Prostate gland (tissue), 2 donors: ENCODE measurements around the gene ACP4. TPM values are rescaled to one million over a fixed set of nuclear protein-coding genes. Genes with fewer than 3 reads are reported as not detected.
"Not testable (repeated sequence)": the region's sequence is repeated elsewhere in the genome, so short reads cannot be mapped to it uniquely, and the experiment has no call there.

Experiments
- DNase-seq: peaks from one replicate; pipeline ENCODE4 v3.0.0-alpha.2; 2019; ENCODE audit warnings: low spot score
- H3K27ac ChIP-seq, 2 donors: fragments of 200-600 bp; sonication (generic); 2 replicates each; pipeline ENCODE4 v1.5.1; 2017 to 2019
- H3K27me3 ChIP-seq: fragments of 200-600 bp; sonication (generic); replicated peaks from 2 replicates; pipeline ENCODE4 v1.5.1; 2019; ENCODE audit not compliant: insufficient read depth
- H3K36me3 ChIP-seq, 2 donors: fragments of 200-600 bp; sonication (generic); 1 replicate in 1 of 2; 2 replicates in 1 of 2; pipeline versions ENCODE4 v1.5.1 to v1.8.1; 2017 to 2019
- H3K4me1 ChIP-seq: fragments of 200-600 bp; sonication (generic); replicated peaks from 2 replicates; pipeline ENCODE4 v1.5.1; 2019
- H3K4me3 ChIP-seq, 2 donors: fragments of 200-600 bp; sonication (generic); 2 replicates each; pipeline ENCODE4 v1.5.1; 2017 to 2019
- H3K9me3 ChIP-seq: fragments of 200-600 bp; sonication (generic); 2 replicates; pipeline ENCODE4 v1.5.1; 2017
- POLR2A ChIP-seq: fragments of 450-650 bp; IDR thresholded peaks from one replicate; pipeline ENCODE4 v1.6.1; 2016; ENCODE audit warnings: antibody characterized with exemption, mild to moderate bottlenecking
- POLR2AphosphoS5 ChIP-seq: sonication (generic); formaldehyde crosslinking; IDR thresholded peaks from one replicate; pipeline ENCODE4 v1.6.1; 2017; ENCODE audit warnings: antibody characterized with exemption
- WGBS: methylation state at CpG from one replicate; pipeline ENCODE4 v1.1.5; 2018; 5-methylcytosine and 5-hydroxymethylcytosine counted together
- intact Hi-C: fragments of 100-400 bp; cut with DNase I; formaldehyde crosslinking; loops from one replicate; pipeline ENCODE4 v1.14.2; 2022
- total RNA-seq, 2 donors: library from RNA; depleted of rRNA; stranded (reverse); fragments of >200 nt; gene quantifications; one replicate each; pipeline ENCODE4 v1.1.0, GENCODE V29; 2016
- TF ChIP-seq, protein P1 (sequence below), 4 experiments: fragments of 200-600 bp in 2 of 4; fragments of 450-650 bp in 2 of 4; sonication (generic) in 2 of 4; IDR thresholded peaks; 1 replicate in 3 of 4; 2 replicates in 1 of 4; pipeline ENCODE4 v1.5.1; 2016 to 2019; ENCODE audit warnings: antibody characterized with exemption in 4 of 4, mild to moderate bottlenecking in 2 of 4, moderate library complexity in 2 of 4

ACP4 gene
- total RNA-seq, 2 donors from 2014 or later, result not detected

GRCh38 chr19:50764409-50764808, 25.8 kb upstream of the ACP4 start:
- intact Hi-C loops, result no loop called here
- Histone ChIP-seq H3K36me3 (no peaks in the 10 kb centered on the region), H3K27me3 (no peaks in the 10 kb centered on the region), H3K9me3 (no peaks in the 10 kb centered on the region), H3K4me3 (no peak overlapping the region), H3K4me1 (no peaks in the 10 kb centered on the region), H3K27ac (no peak overlapping the region)
- TF ChIP-seq, protein P1, sequence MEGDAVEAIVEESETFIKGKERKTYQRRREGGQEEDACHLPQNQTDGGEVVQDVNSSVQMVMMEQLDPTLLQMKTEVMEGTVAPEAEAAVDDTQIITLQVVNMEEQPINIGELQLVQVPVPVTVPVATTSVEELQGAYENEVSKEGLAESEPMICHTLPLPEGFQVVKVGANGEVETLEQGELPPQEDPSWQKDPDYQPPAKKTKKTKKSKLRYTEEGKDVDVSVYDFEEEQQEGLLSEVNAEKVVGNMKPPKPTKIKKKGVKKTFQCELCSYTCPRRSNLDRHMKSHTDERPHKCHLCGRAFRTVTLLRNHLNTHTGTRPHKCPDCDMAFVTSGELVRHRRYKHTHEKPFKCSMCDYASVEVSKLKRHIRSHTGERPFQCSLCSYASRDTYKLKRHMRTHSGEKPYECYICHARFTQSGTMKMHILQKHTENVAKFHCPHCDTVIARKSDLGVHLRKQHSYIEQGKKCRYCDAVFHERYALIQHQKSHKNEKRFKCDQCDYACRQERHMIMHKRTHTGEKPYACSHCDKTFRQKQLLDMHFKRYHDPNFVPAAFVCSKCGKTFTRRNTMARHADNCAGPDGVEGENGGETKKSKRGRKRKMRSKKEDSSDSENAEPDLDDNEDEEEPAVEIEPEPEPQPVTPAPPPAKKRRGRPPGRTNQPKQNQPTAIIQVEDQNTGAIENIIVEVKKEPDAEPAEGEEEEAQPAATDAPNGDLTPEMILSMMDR (IDR thresholded peaks at IDR 0.05), result no peak
- TF ChIP-seq POLR2A, result no peak
- TF ChIP-seq POLR2AphosphoS5, result no peak
- 66% methylated on average over 7 of the region's 7 CpGs for WGBS
- DNase-seq, result no peak

- H3K9me3 ChIP-seq, H3K27ac ChIP-seq, H3K4me3 ChIP-seq, intact Hi-C loops, H3K36me3 ChIP-seq, H3K4me1 ChIP-seq, DNase-seq, H3K27me3 ChIP-seq: not testable (repeated sequence)
- WGBS, result 71% methylated on average over 12 of the region's 12 CpGs
These were observed 23.5 kb upstream of the ACP4 start for GRCh38 chr19:50766746-50767145.

GRCh38 chr19:50767263-50767662, 23.0 kb upstream of the ACP4 start:
- H3K4me1 ChIP-seq, intact Hi-C loops, H3K27me3 ChIP-seq, H3K27ac ChIP-seq, DNase-seq, H3K4me3 ChIP-seq, H3K36me3 ChIP-seq, H3K9me3 ChIP-seq: not testable (repeated sequence)
- WGBS, result 25% methylated on average over 5 of the region's 5 CpGs

DNA sequence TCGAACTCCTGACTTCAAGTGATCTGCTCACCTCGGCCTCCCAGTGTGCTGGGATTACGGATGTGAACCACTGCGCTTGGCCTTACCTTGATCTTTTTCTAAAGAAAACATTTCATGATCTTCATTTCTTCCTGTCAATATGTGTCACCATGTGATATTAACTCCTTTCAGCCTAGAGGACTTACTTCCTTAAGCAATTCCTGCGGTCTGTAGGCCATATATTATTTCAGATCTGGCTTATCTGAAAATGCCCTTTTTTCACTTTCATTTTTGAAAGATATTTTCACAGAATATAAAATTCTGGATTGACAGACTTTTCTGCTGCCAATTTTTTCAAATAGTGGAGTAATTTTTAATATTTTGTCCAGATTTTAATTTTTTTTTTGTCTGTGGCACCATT, 21.9 kb upstream of the ACP4 start:
- no peaks in the 10 kb centered on the region for H3K27me3 ChIP-seq
- WGBS, result 81% methylated on average over 5 of the region's 5 CpGs
- intact Hi-C loops, result no loop called here
- no peaks in the 10 kb centered on the region for H3K4me1 ChIP-seq
- no peak overlapping the region for H3K4me3 ChIP-seq
- no peaks in the 10 kb centered on the region for H3K9me3 ChIP-seq
- no peaks in the 10 kb centered on the region for H3K36me3 ChIP-seq
- DNase-seq, result no peak
- no peak overlapping the region for H3K27ac ChIP-seq
- TF ChIP-seq, protein P1 (IDR thresholded peaks at IDR 0.05), result no peak
- no peak for TF ChIP-seq POLR2A
- TF ChIP-seq POLR2AphosphoS5, result no peak

- H3K27me3 ChIP-seq, H3K4me1 ChIP-seq, H3K36me3 ChIP-seq, intact Hi-C loops, DNase-seq, H3K4me3 ChIP-seq, H3K27ac ChIP-seq, H3K9me3 ChIP-seq: not testable (repeated sequence)
- 90% methylated on average over 2 of the region's 2 CpGs for WGBS
These were observed 20.1 kb upstream of the ACP4 start, which contains the start of gene GPR32 for GRCh38 chr19:50770164-50770563. GPR32 (plus strand) TSS chr19:50770464; CDS start chr19:50770601, 137 bp downstream.

DNA sequence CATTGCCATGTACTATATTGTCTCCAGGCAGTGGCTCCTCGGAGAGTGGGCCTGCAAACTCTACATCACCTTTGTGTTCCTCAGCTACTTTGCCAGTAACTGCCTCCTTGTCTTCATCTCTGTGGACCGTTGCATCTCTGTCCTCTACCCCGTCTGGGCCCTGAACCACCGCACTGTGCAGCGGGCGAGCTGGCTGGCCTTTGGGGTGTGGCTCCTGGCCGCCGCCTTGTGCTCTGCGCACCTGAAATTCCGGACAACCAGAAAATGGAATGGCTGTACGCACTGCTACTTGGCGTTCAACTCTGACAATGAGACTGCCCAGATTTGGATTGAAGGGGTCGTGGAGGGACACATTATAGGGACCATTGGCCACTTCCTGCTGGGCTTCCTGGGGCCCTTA, 19.3 kb upstream of the ACP4 start:
- intact Hi-C loops, result no loop called here
- WGBS, result 82% methylated on average over 13 of the region's 13 CpGs
- Histone ChIP-seq H3K4me1 (no peaks in the 10 kb centered on the region), H3K4me3 (no peak overlapping the region), H3K27me3 (no peaks in the 10 kb centered on the region), H3K36me3 (no peaks in the 10 kb centered on the region), H3K27ac (no peak overlapping the region), H3K9me3 (no peaks in the 10 kb centered on the region)
- DNase-seq, result no peak
- TF ChIP-seq POLR2AphosphoS5, result no peak

DNA sequence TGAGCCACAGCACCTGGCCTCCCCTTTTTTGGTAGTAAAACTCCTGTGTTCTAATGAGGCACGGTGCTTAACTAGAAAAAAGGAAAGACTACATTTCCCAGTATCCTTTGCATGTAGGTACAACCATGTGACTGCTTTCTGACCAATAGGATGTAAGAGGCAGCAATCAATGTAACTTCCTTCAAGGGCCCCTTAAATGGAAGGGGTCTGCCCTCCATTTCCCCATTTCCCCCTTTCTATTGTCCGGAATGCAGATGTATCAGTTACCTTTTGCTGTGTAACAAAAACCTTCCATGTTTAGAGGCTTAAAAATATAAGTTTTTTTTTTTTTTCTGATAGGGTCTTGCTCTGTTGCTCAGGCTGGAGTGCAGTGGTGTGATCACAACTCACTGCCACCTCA, 17.7 kb upstream of the ACP4 start:
- intact Hi-C loops, result no loop called here
- no peaks in the 10 kb centered on the region for H3K4me1 ChIP-seq
- no peak overlapping the region for H3K4me3 ChIP-seq
- TF ChIP-seq POLR2AphosphoS5 (no peak), POLR2A (no peak)
- TF ChIP-seq, protein P1 (IDR thresholded peaks at IDR 0.05), result no peak
- H3K27me3 ChIP-seq, result no peaks in the 10 kb centered on the region
- no peak for DNase-seq
- H3K27ac ChIP-seq, result no peak overlapping the region
- no peaks in the 10 kb centered on the region for H3K9me3 ChIP-seq
- WGBS, result 58% methylated on average over 2 of the region's 2 CpGs
- no peaks in the 10 kb centered on the region for H3K36me3 ChIP-seq

DNA sequence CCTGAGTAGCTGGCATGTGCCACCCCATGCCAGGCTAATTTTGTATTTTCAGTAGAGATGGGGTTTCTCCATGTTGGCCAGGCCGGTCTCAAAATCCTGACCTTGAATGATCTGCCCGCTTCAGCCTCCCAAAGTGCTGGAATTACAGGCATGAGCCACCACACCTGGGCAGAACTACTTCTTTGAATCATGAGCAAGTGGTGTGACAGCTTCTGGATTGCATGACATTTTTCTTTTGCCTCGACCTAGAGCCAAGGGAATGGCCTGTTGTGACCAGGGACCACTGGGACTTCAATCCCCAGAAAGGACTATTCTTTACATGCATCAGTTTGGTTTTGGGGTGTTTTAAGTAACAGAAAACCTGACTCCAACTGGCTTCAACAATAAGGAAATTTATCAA, 17.3 kb upstream of the ACP4 start:
- H3K27me3 ChIP-seq, DNase-seq, H3K27ac ChIP-seq, intact Hi-C loops, H3K4me1 ChIP-seq, H3K4me3 ChIP-seq, H3K9me3 ChIP-seq, H3K36me3 ChIP-seq: not testable (repeated sequence)
- 82% methylated on average over 3 of the region's 3 CpGs for WGBS

GRCh38 chr19:50773454-50773853, 16.8 kb upstream of the ACP4 start:
- H3K27me3 ChIP-seq, H3K36me3 ChIP-seq, intact Hi-C loops, H3K4me1 ChIP-seq, H3K4me3 ChIP-seq, H3K9me3 ChIP-seq, H3K27ac ChIP-seq, DNase-seq: not testable (repeated sequence)
- WGBS, result 59% methylated on average over 7 of the region's 7 CpGs
